PC-9 (cell line): ENCODE data around the gene ATP13A3. TPM values are rescaled to one million over a fixed set of nuclear protein-coding genes. Genes with fewer than 3 reads are reported as not detected.

Experiments
- BruUV-seq: library from RNA; stranded (reverse); fragments of 400-500 nt; replicated peaks from 2 replicates; lab custom pipeline; 2021; lab: Mats Ljungman, UMichigan
- CTCF ChIA-PET: fragments of 300-600 bp; sonication (Branson Sonifier 250); formaldehyde crosslinking; loops from one replicate; lab custom pipeline; 2022; ENCODE audit warnings: antibody characterized with exemption; lab: Charles Lee
- POLR2A ChIA-PET: fragments of 300-600 bp; sonication (Branson Sonifier 250); formaldehyde crosslinking; loops from one replicate; lab custom pipeline; 2022; ENCODE audit warnings: antibody characterized with exemption; ENCODE audit not compliant: unreplicated experiment; lab: Charles Lee
- DNase-seq, 2 experiments: peaks; one replicate each; pipeline versions ENCODE4 v3.0.0 to v3.0.0-alpha.2; 2015 to 2022; ENCODE audit warnings: mixed read lengths in 1 of 2
- H2AFZ ChIP-seq: fragments of 200-600 bp; sonication (generic); 2 replicates; pipeline ENCODE4 v1.8.1; 2017; ENCODE audit warnings: antibody characterized with exemption
- H3F3A ChIP-seq: fragments of 200-600 bp; sonication (generic); 2 replicates; pipeline ENCODE4 v1.8.1; 2017; ENCODE audit warnings: antibody characterized with exemption, mild to moderate bottlenecking, low read depth; ENCODE audit not compliant: insufficient read depth
- H3K27ac ChIP-seq: fragments of 200-600 bp; sonication (generic); 2 replicates; pipeline ENCODE4 v1.6.1; 2016; ENCODE audit warnings: mixed run types
- H3K27me3 ChIP-seq: fragments of 200-600 bp; sonication (generic); 2 replicates; pipeline ENCODE4 v1.6.1; 2016; ENCODE audit warnings: low read depth, mixed run types; ENCODE audit not compliant: insufficient read depth
- H3K36me3 ChIP-seq: fragments of 200-600 bp; sonication (generic); 2 replicates; pipeline ENCODE4 v1.6.1; 2016; ENCODE audit warnings: low read depth, mixed run types
- H3K4me1 ChIP-seq: fragments of 200-600 bp; sonication (generic); replicated peaks from 2 replicates; pipeline ENCODE4 v1.6.1; 2016; ENCODE audit warnings: mixed run types; ENCODE audit not compliant: insufficient read depth
- H3K4me2 ChIP-seq: fragments of 200-600 bp; sonication (generic); 2 replicates; pipeline ENCODE4 v1.6.1; 2017; ENCODE audit warnings: mixed run types
- H3K4me3 ChIP-seq: fragments of 200-600 bp; sonication (generic); 2 replicates; pipeline ENCODE4 v1.6.1; 2016; ENCODE audit warnings: mixed run types
- H3K79me2 ChIP-seq: fragments of 200-600 bp; sonication (generic); 2 replicates; pipeline ENCODE4 v1.6.1; 2017; ENCODE audit warnings: low read depth, mixed run types
- H3K9me2 ChIP-seq: fragments of 200-600 bp; sonication (generic); 2 replicates; pipeline ENCODE4 v1.8.1; 2017; ENCODE audit warnings: mild to moderate bottlenecking; ENCODE audit not compliant: insufficient read depth
- H3K9me3 ChIP-seq: fragments of 200-600 bp; sonication (generic); 2 replicates; pipeline ENCODE4 v1.8.1; 2016; ENCODE audit warnings: low read depth; ENCODE audit not compliant: insufficient read depth
- H4K20me1 ChIP-seq: fragments of 200-600 bp; sonication (generic); 2 replicates; pipeline ENCODE4 v1.8.1; 2017; ENCODE audit not compliant: insufficient read depth
- CTCF ChIP-seq: fragments of 200-600 bp; sonication (generic); conservative IDR thresholded peaks from 2 replicates; pipeline ENCODE4 v1.6.1; 2017; ENCODE audit warnings: mixed run types, antibody characterized with exemption, mild to moderate bottlenecking, moderate library complexity
- EZH2 ChIP-seq: fragments of 200-600 bp; sonication (generic); IDR thresholded peaks from 2 replicates; pipeline ENCODE4 v1.8.0; 2017; ENCODE audit warnings: antibody characterized with exemption, low read depth
- intact Hi-C: fragments of 100-400 bp; cut with micrococcal nuclease; formaldehyde crosslinking; loops from one replicate; pipeline ENCODE4 v1.10.0; 2022; ENCODE audit not compliant: unreplicated experiment
- total RNA-seq: library from RNA; stranded (reverse); gene quantifications from 2 replicates; pipeline ENCODE4 v1.2.3, GENCODE V29; 2021

Gene ATP13A3
- total RNA-seq, 1 experiment from 2014 or later = 242 TPM

- intact Hi-C loops = loop anchor here (2.0 to 5.0 kb wide), 2 partner anchors 13 to 197 kb away; no protein-coding TSS in a partner anchor
- Histone ChIP-seq H4K20me1 (peaks cover 5% of the 10 kb centered on the region; the same call in 1 of the 2 replicates), H3K4me1 (no peaks in the 10 kb centered on the region), H3K9me2 (no peaks in the 10 kb centered on the region), H3K79me2 (no peaks in the 10 kb centered on the region), H3K4me2 (no peak overlapping the region), H3K36me3 (peaks cover 80% of the 10 kb centered on the region), H3K4me3 (no peak overlapping the region), H3K27ac (no peak overlapping the region), H3F3A (peaks cover 56% of the 10 kb centered on the region), H3K27me3 (no peaks in the 10 kb centered on the region), H3K9me3 (no peaks in the 10 kb centered on the region), H2AFZ (no peak overlapping the region)
- TF ChIP-seq CTCF (no peak), EZH2 (no peak)
- ChIA-PET POLR2A (interaction anchor here (0.6 kb wide), 1 partner anchor 73 kb away, joined by 11 read pairs; no protein-coding TSS in a partner anchor), CTCF (interaction anchor here (0.6 kb wide), 2 partner anchors 8 to 120 kb away, joined by 3 to 5 read pairs; no protein-coding TSS in a partner anchor)
- BruUV-seq = no TSS peak
- DNase-seq = no peak
Observed at GRCh38 chr3:194449913-194450312, 36.9 kb downstream of the ATP13A3 start.

- H3K36me3 ChIP-seq = peaks cover 76% of the 10 kb centered on the region
- H3F3A ChIP-seq = peaks cover 69% of the 10 kb centered on the region
- H3K4me2 ChIP-seq = no peak overlapping the region
- no peak overlapping the region for H3K27ac ChIP-seq
- no peak for DNase-seq
- intact Hi-C loops = loop anchor here (2.0 kb wide), 1 partner anchor 15 kb away; no protein-coding TSS in a partner anchor
- no peaks in the 10 kb centered on the region for H3K9me3 ChIP-seq
- H2AFZ ChIP-seq = no peak overlapping the region
- no peaks in the 10 kb centered on the region for H3K9me2 ChIP-seq
- TF ChIP-seq EZH2 = no peak
- no peak for TF ChIP-seq CTCF
- H3K27me3 ChIP-seq = no peaks in the 10 kb centered on the region
- no TSS peak for BruUV-seq
- H3K4me3 ChIP-seq = no peak overlapping the region
- ChIA-PET POLR2A (interaction anchor here (0.6 kb wide), 1 partner anchor 240 kb away, joined by 4 read pairs; no protein-coding TSS in a partner anchor), CTCF (interaction anchor here (0.6 to 1.3 kb wide), 3 partner anchors 15 to 132 kb away, joined by 3 read pairs; no protein-coding TSS in a partner anchor)
- no peaks in the 10 kb centered on the region for H3K4me1 ChIP-seq
- H3K79me2 ChIP-seq = no peaks in the 10 kb centered on the region; the same call in 1 of the 2 replicates
- peaks cover 10% of the 10 kb centered on the region for H4K20me1 ChIP-seq
Observed at GRCh38 chr3:194447657-194448056, 39.1 kb downstream of the ATP13A3 start.

- no peak for TF ChIP-seq CTCF
- no peak for TF ChIP-seq EZH2
- no peaks in the 10 kb centered on the region for H3K27me3 ChIP-seq
- no peak overlapping the region for H3K4me3 ChIP-seq
- H3K9me3 ChIP-seq = no peaks in the 10 kb centered on the region
- ChIA-PET CTCF (interaction anchor here (0.6 to 1.3 kb wide), 4 partner anchors 16 to 146 kb away, joined by 3 to 4 read pairs (median 3); no protein-coding TSS in a partner anchor), POLR2A (interaction anchor here (0.6 kb wide), 1 partner anchor 241 kb away, joined by 4 read pairs; no protein-coding TSS in a partner anchor)
- no peak overlapping the region for H3K27ac ChIP-seq
- H3F3A ChIP-seq = peaks cover 71% of the 10 kb centered on the region
- H3K36me3 ChIP-seq = peaks cover 77% of the 10 kb centered on the region
- H4K20me1 ChIP-seq = peaks cover 14% of the 10 kb centered on the region
- H2AFZ ChIP-seq = no peak overlapping the region
- peak in 1 of 2 experiments; percentile 65 for DNase-seq
- H3K9me2 ChIP-seq = no peaks in the 10 kb centered on the region
- intact Hi-C loops = no loop called here
- no TSS peak for BruUV-seq
- H3K4me2 ChIP-seq = no peak overlapping the region
- H3K4me1 ChIP-seq = no peaks in the 10 kb centered on the region
- H3K79me2 ChIP-seq = no peaks in the 10 kb centered on the region; the same call in 1 of the 2 replicates
Observed at GRCh38 chr3:194447161-194447560, 39.6 kb downstream of the ATP13A3 start.
